ENCODE data around the gene RNF223. TPM values are rescaled to one million over a fixed set of nuclear protein-coding genes. Genes with fewer than 3 reads are reported as not detected.

The RNF223 gene
- total and polyA plus RNA-seq, 2 of the 8 experiments (the other 6 are each of a cell fraction or from before 2014, with no cell fraction given): not detected

DNA sequence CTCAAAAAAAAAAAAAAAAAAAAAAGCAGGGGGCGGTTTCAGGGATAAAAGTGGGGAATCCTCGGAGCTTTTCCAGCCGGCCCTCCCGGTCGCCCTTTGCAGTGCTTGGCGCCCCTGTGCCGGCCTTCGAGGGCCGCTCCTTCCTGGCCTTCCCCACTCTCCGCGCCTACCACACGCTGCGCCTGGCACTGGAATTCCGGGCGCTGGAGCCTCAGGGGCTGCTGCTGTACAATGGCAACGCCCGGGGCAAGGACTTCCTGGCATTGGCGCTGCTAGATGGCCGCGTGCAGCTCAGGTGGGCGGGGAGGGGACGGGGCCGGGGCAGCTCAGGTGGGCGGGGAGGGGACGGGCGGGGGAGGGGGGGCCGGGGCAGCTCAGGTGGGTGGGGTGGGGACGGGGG, 25.3 kb downstream of the RNF223 start (continued):
- no peak for TF ChIP-seq CHD7 (IDR thresholded peaks at IDR 0.05; ENCODE audit: insufficient replicate concordance, low read length)
- TF ChIP-seq SAP30 (IDR thresholded peaks at IDR 0.05; ENCODE audit: insufficient read depth, insufficient replicate concordance, low read length): no peak
- TF ChIP-seq SRF (IDR thresholded peaks at IDR 0.05; ENCODE audit: low read depth, low read length): no peak
- TF ChIP-seq ATF3 (IDR thresholded peaks at IDR 0.05; ENCODE audit: insufficient read depth, low read depth, low read length): no peak
- TF ChIP-seq CTBP2 (IDR thresholded peaks at IDR 0.05; ENCODE audit: borderline replicate concordance, insufficient read depth, insufficient read length, low read length): no peak
- no peak for TF ChIP-seq MAFK (IDR thresholded peaks at IDR 0.05; ENCODE audit: low read depth, low read length)
- no peak for TF ChIP-seq TEAD4 (IDR thresholded peaks at IDR 0.05; ENCODE audit: low read depth, low read length)

Measured in H1 (cell line).